ENCODE results near the gene SLC7A1. TPM values are rescaled to one million over a fixed set of nuclear protein-coding genes. Genes with fewer than 3 reads are reported as not detected.
"Not testable (repeated sequence)": the region's sequence is repeated elsewhere in the genome, so short reads cannot be mapped to it uniquely, and the experiment has no call there.

Gene SLC7A1
- total RNA-seq (2021): 55.4 and 62.8 TPM in 2 replicates
- percentile 89 among the genes with signal in this experiment for Bru-seq, nascent RNA
- percentile 82 among the genes with signal in this experiment for BruChase-seq, experiment 1, labeled RNA remaining after a 2-hour chase
- BruChase-seq, experiment 2, labeled RNA remaining after a 6-hour chase: percentile 94 among the genes with signal in this experiment
- long read RNA-seq, full-length matches to known transcripts: 4 of 24 reads
- long read RNA-seq, partial matches to known transcripts: 0 of 24 reads
- long read RNA-seq, other reads (novel, unspliced or antisense): 20 of 24 reads

- Histone ChIP-seq H3K4me1 (replicated peaks; ENCODE audit: insufficient read depth) (peaks cover 19% of the 10 kb centered on the region), H3K4me2 (peak within 1 kb of the TSS; percentile 88), H3K27me3 (ENCODE audit: insufficient read depth, low read depth) (no peaks in the 10 kb centered on the region), H3K79me2 (ENCODE audit: low read depth) (peaks cover 48% of the 10 kb centered on the region), H3K9me3 (ENCODE audit: insufficient read depth, low read depth) (no peaks in the 10 kb centered on the region), H3K4me3 (peak within 1 kb of the TSS; percentile 92), H3K9me2 (ENCODE audit: insufficient read depth) (no peaks in the 10 kb centered on the region), H3K27ac (peak within 1 kb of the TSS; percentile 87), H3F3A (ENCODE audit: insufficient read depth, low read depth) (peaks cover 6% of the 10 kb centered on the region; the same call in 1 of the 2 replicates), H3K36me3 (ENCODE audit: low read depth) (0 out of 2 replicates have a peak, but pooled peaks cover 8% of the 10 kb centered on the region), H2AFZ (peak within 1 kb of the TSS; percentile 73), H4K20me1 (ENCODE audit: insufficient read depth) (peaks cover 36% of the 10 kb centered on the region)
- POLR2A ChIA-PET (ENCODE audit: unreplicated experiment): interaction anchor here (0.6 kb wide), 3 partner anchors 21 to 259 kb away, joined by 3 to 5 read pairs (median 3); no protein-coding TSS in a partner anchor
- intact Hi-C loops (cut with micrococcal nuclease; ENCODE audit: unreplicated experiment): loop anchor here (10.0 kb wide), 1 partner anchor 109 kb away; no protein-coding TSS in a partner anchor
- TF ChIP-seq CTCF (conservative IDR thresholded peaks at IDR 0.05) (no peak), EZH2 (IDR thresholded peaks at IDR 0.05; ENCODE audit: low read depth) (no peak)
- CTCF ChIA-PET: no interaction called here
- no TSS peak for BruUV-seq (replicated peaks)
- peak; percentile 70 to 84 for DNase-seq
Observed at GRCh38 chr13:29595380-29596063, at the start of gene SLC7A1. SLC7A1 (minus strand) TSS chr13:29595688; CDS start chr13:29536188, 59,500 bp downstream.

- no peaks in the 10 kb centered on the region for H3K4me1 ChIP-seq (replicated peaks; ENCODE audit: insufficient read depth)
- no peaks in the 10 kb centered on the region for H3K9me2 ChIP-seq (ENCODE audit: insufficient read depth)
- H3K9me3 ChIP-seq (ENCODE audit: insufficient read depth, low read depth): no peaks in the 10 kb centered on the region
- ChIA-PET POLR2A (ENCODE audit: unreplicated experiment) (no interaction called here), CTCF (no interaction called here)
- H3K4me2 ChIP-seq: no peak overlapping the region
- H3K27ac ChIP-seq: no peak overlapping the region
- no peak overlapping the region for H2AFZ ChIP-seq
- no peak for DNase-seq
- peaks cover 6% of the 10 kb centered on the region; the same call in 1 of the 2 replicates for H3K27me3 ChIP-seq (ENCODE audit: insufficient read depth, low read depth)
- H3K4me3 ChIP-seq: no peak overlapping the region
- no peaks in the 10 kb centered on the region for H3K36me3 ChIP-seq (ENCODE audit: low read depth)
- H3F3A ChIP-seq (ENCODE audit: insufficient read depth, low read depth): no peaks in the 10 kb centered on the region
- no peaks in the 10 kb centered on the region for H3K79me2 ChIP-seq (ENCODE audit: low read depth)
- no peaks in the 10 kb centered on the region for H4K20me1 ChIP-seq (ENCODE audit: insufficient read depth)
- no TSS peak for BruUV-seq (replicated peaks)
- TF ChIP-seq CTCF (conservative IDR thresholded peaks at IDR 0.05): no peak
- intact Hi-C loops (cut with micrococcal nuclease; ENCODE audit: unreplicated experiment): no loop called here
Observed at GRCh38 chr13:29640665-29641064, 45.2 kb upstream of the SLC7A1 start.

GRCh38 chr13:29636831-29637230 is 41.3 kb upstream of the SLC7A1 start:
- BruUV-seq (replicated peaks); H2AFZ ChIP-seq; H3K4me2 ChIP-seq; intact Hi-C loops (cut with micrococcal nuclease; ENCODE audit: unreplicated experiment); H3K9me2 ChIP-seq (ENCODE audit: insufficient read depth); H3K79me2 ChIP-seq (ENCODE audit: low read depth); H4K20me1 ChIP-seq (ENCODE audit: insufficient read depth); CTCF ChIA-PET; POLR2A ChIA-PET (ENCODE audit: unreplicated experiment); H3K9me3 ChIP-seq (ENCODE audit: insufficient read depth, low read depth); H3K4me3 ChIP-seq; DNase-seq; H3K36me3 ChIP-seq (ENCODE audit: low read depth); H3K4me1 ChIP-seq (replicated peaks; ENCODE audit: insufficient read depth); H3F3A ChIP-seq (ENCODE audit: insufficient read depth, low read depth); H3K27ac ChIP-seq: not testable (repeated sequence)
- peaks cover 36% of the 10 kb centered on the region; the same call in 1 of the 2 replicates for H3K27me3 ChIP-seq (ENCODE audit: insufficient read depth, low read depth)
